HCT116 (cell line): Measurements from ENCODE around the gene RPL41.

ENCODE experiments used
- CEBPB ChIP-seq: IDR thresholded peaks from 2 replicates; pipeline ENCODE4 v1.6.1; 2012; ENCODE audit warnings: low read depth
- CTCF ChIP-seq, 3 experiments: fragments of 200-600 bp in 1 of 3; sonication (generic) in 1 of 3; IDR thresholded peaks in 2 of 3; conservative IDR thresholded peaks in 1 of 3; 2 replicates each; pipeline ENCODE4 v1.5.1; 2012 to 2017; ENCODE audit warnings: low read depth in 2 of 3, low read length in 2 of 3, antibody characterized with exemption in 1 of 3, borderline replicate concordance in 1 of 3, control low read depth in 1 of 3, mild to moderate bottlenecking in 1 of 3, mixed read lengths in 1 of 3, mixed run types in 1 of 3, moderate library complexity in 1 of 3; ENCODE audit not compliant: insufficient read depth in 1 of 3
- ELF1 ChIP-seq: IDR thresholded peaks from 2 replicates; pipeline ENCODE4 v1.6.1; 2012; ENCODE audit warnings: low read depth, borderline replicate concordance
- EZH2 ChIP-seq: fragments of 200-600 bp; sonication (generic); IDR thresholded peaks from 2 replicates; pipeline ENCODE4 v1.6.1; 2017; ENCODE audit warnings: antibody characterized with exemption, mixed run types
- FOSL1 ChIP-seq: IDR thresholded peaks from 2 replicates; pipeline ENCODE4 v1.6.1; 2012; ENCODE audit warnings: low read depth
- JUND ChIP-seq: IDR thresholded peaks from 2 replicates; pipeline ENCODE4 v1.6.1; 2012
- POLR2A ChIP-seq: IDR thresholded peaks from 2 replicates; pipeline ENCODE4 v1.7.0; 2011; ENCODE audit warnings: borderline replicate concordance; ENCODE audit not compliant: insufficient read depth, insufficient read length; ENCODE audit errors: extremely low read depth
- POLR2AphosphoS5 ChIP-seq: IDR thresholded peaks from 2 replicates; pipeline ENCODE4 v1.6.1; 2011; ENCODE audit warnings: mild to moderate bottlenecking, low read depth, low read length, moderate library complexity
- RAD21 ChIP-seq: IDR thresholded peaks from 2 replicates; pipeline ENCODE4 v1.6.1; 2012; ENCODE audit warnings: low read depth, mild to moderate bottlenecking
- SIN3A ChIP-seq: IDR thresholded peaks from 2 replicates; pipeline ENCODE4 v1.6.1; 2012; ENCODE audit warnings: low read depth
- ZNF274 ChIP-seq: fragments of 200-500 bp; sonication (Bioruptor generic); IDR thresholded peaks from 2 replicates; pipeline ENCODE4 v1.6.1; 2014; ENCODE audit warnings: mild to moderate bottlenecking, low read depth, low read length, inconsistent platforms
- TF ChIP-seq, protein P1 (sequence below): IDR thresholded peaks from 2 replicates; pipeline ENCODE4 v1.6.1; 2012

GRCh38 chr12:56080556-56081138 lies 35.8 kb upstream of the RPL41 start:
- TF ChIP-seq CTCF (IDR thresholded peaks at IDR 0.05 in 2 of 3, conservative IDR thresholded peaks at IDR 0.05 in 1 of 3; ENCODE audit: borderline replicate concordance in 1 of 3, insufficient read depth in 1 of 3, low read depth in 2 of 3, low read length in 2 of 3): no peak
- TF ChIP-seq EZH2: no peak
- no peak for TF ChIP-seq CEBPB
- no peak; the same call in 1 of the 2 replicates for TF ChIP-seq SIN3A
- no peak for TF ChIP-seq POLR2A
- TF ChIP-seq, protein P1, sequence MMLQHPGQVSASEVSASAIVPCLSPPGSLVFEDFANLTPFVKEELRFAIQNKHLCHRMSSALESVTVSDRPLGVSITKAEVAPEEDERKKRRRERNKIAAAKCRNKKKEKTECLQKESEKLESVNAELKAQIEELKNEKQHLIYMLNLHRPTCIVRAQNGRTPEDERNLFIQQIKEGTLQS: no peak
- no peak for TF ChIP-seq RAD21
- TF ChIP-seq FOSL1: no peak
- TF ChIP-seq POLR2AphosphoS5: no peak
- TF ChIP-seq ELF1: no peak
- no peak for TF ChIP-seq ZNF274
- TF ChIP-seq JUND: no peak
